Limb (tissue), 2 donors: Measurements from ENCODE around the gene PPM1F.
"Not testable (repeated sequence)": the region's sequence is repeated elsewhere in the genome, so short reads cannot be mapped to it uniquely, and the experiment has no call there.

Source experiments
- DNase-seq, 2 donors: peaks; one replicate each; pipeline ENCODE4 v3.0.0-alpha.2; 2016; ENCODE audit errors: extremely low spot score in 2 of 2

The PPM1F gene

GRCh38 chr22:21921729-21922128, 30.9 kb downstream of the PPM1F start:
- DNase-seq: no peak

GRCh38 chr22:21921184-21921721, 31.4 kb downstream of the PPM1F start:
- no peak for DNase-seq

GRCh38 chr22:21920341-21921183, 32.1 kb downstream of the PPM1F start:
- no peak for DNase-seq

- no peak for DNase-seq
These were observed 32.9 kb downstream of the PPM1F start for GRCh38 chr22:21919526-21920307.

GRCh38 chr22:21918466-21919185, 34.0 kb downstream of the PPM1F start:
- DNase-seq: no peak

- DNase-seq: no peak
These were observed 34.7 kb downstream of the PPM1F start for GRCh38 chr22:21917959-21918261.

GRCh38 chr22:21917181-21917958, 35.3 kb downstream of the PPM1F start:
- no peak for DNase-seq

- no peak for DNase-seq
These were observed 36.2 kb downstream of the PPM1F start for GRCh38 chr22:21916309-21916918.

- DNase-seq: no peak
These were observed 36.9 kb downstream of the PPM1F start for GRCh38 chr22:21915624-21916308.

GRCh38 chr22:21914033-21914642, 38.5 kb downstream of the PPM1F start:
- DNase-seq: not testable (repeated sequence)

GRCh38 chr22:21910367-21910766, 42.3 kb downstream of the PPM1F start:
- DNase-seq: not testable (repeated sequence)

GRCh38 chr22:21909871-21910270, 42.8 kb downstream of the PPM1F start:
- DNase-seq: no peak

- DNase-seq: no peak
These were observed 44.8 kb downstream of the PPM1F start for GRCh38 chr22:21907638-21908522.

GRCh38 chr22:21905234-21905633, 47.4 kb downstream of the PPM1F start:
- DNase-seq: not testable (repeated sequence)

- DNase-seq: no peak
These were observed 48.3 kb downstream of the PPM1F start for GRCh38 chr22:21904250-21904789.

GRCh38 chr22:21903283-21903682, 49.4 kb downstream of the PPM1F start:
- no peak for DNase-seq

GRCh38 chr22:21902296-21903087, 50.2 kb downstream of the PPM1F start:
- no peak for DNase-seq
